HepG2 (cell line): ENCODE results near the gene GMCL2.

Experiments
- E2F1 ChIP-seq: sonication (generic); formaldehyde crosslinking; IDR thresholded peaks from 2 replicates; pipeline ENCODE4 v1.5.0; 2020; ENCODE audit warnings: missing genetic modification reagents
- EP300 ChIP-seq, 3 experiments: sonication (generic) in 1 of 3; formaldehyde crosslinking in 1 of 3; IDR thresholded peaks; 2 replicates each; pipeline versions ENCODE4 v1.5.1 to v1.6.1; 2011 to 2020; ENCODE audit warnings: low read depth in 2 of 3, low read length in 2 of 3, borderline replicate concordance in 1 of 3, improper control_type of control experiment in 1 of 3, mild to moderate bottlenecking in 1 of 3, missing genetic modification reagents in 1 of 3, moderate library complexity in 1 of 3
- GABPB1 ChIP-seq: IDR thresholded peaks from 2 replicates; pipeline ENCODE4 v1.6.1; 2016; ENCODE audit warnings: mild to moderate bottlenecking, missing genetic modification reagents, moderate library complexity, missing compliant biosample characterization
- HINFP ChIP-seq: sonication (generic); formaldehyde crosslinking; IDR thresholded peaks from 2 replicates; pipeline ENCODE4 v1.4.0; 2020; ENCODE audit warnings: low read depth, mild to moderate bottlenecking, missing genetic modification reagents

GRCh38 chr5:178145965-178146820 is 41.0 kb downstream of the GMCL2 start:
- no peak for TF ChIP-seq HINFP
- TF ChIP-seq E2F1 (CRISPR knock-in tag), result no peak
- TF ChIP-seq EP300 (IDR thresholded peaks at IDR 0.05; ENCODE audit: low read depth in 2 of 2, low read length in 2 of 2), result no peak
- no peak for TF ChIP-seq EP300 (CRISPR knock-in tag; IDR thresholded peaks at IDR 0.05; ENCODE audit: borderline replicate concordance)
- TF ChIP-seq GABPB1 (CRISPR knock-in tag), result no peak
